Thoracic aorta (tissue), 2 donors: ENCODE measurements around the gene ADARB2. TPM values are rescaled to one million over a fixed set of nuclear protein-coding genes. Genes with fewer than 3 reads are reported as not detected.

Experiments used
- ATAC-seq: fragments of 150-250 bp; one replicate; pipeline ENCODE4 v1.8.0; 2017; ENCODE audit warnings: low read depth; ENCODE audit not compliant: insufficient number of reproducible peaks, low FRiP score
- DNase-seq: peaks from one replicate; pipeline ENCODE4 v3.0.0-alpha.2; 2020; ENCODE audit warnings: low spot score
- H3K27ac ChIP-seq, 2 donors: fragments of 200-600 bp; sonication (generic); 1 replicate in 1 of 2; 2 replicates in 1 of 2; pipeline ENCODE4 v1.5.1; 2016; ENCODE audit warnings: mild to moderate bottlenecking in 2 of 2, moderate library complexity in 2 of 2
- H3K27me3 ChIP-seq: fragments of 200-600 bp; sonication (generic); replicated peaks from 2 replicates; pipeline ENCODE4 v1.6.0; 2016; ENCODE audit warnings: mild to moderate bottlenecking; ENCODE audit not compliant: insufficient read depth
- H3K36me3 ChIP-seq: fragments of 200-600 bp; sonication (generic); one replicate; pipeline ENCODE4 v1.5.1; 2016
- H3K4me1 ChIP-seq, 2 donors: fragments of 200-600 bp; sonication (generic); 1 replicate in 1 of 2; 2 replicates in 1 of 2; pipeline versions ENCODE4 v1.5.1 to v1.6.0; 2016; ENCODE audit warnings: low read depth in 2 of 2, mild to moderate bottlenecking in 1 of 2; ENCODE audit not compliant: control insufficient read depth in 1 of 2
- H3K4me3 ChIP-seq: fragments of 200-600 bp; sonication (generic); 2 replicates; pipeline ENCODE4 v1.5.1; 2016; ENCODE audit warnings: mild to moderate bottlenecking
- H3K9me3 ChIP-seq: fragments of 200-600 bp; sonication (generic); 2 replicates; pipeline ENCODE4 v1.5.1; 2016
- total RNA-seq, 2 donors: library from RNA; depleted of rRNA; stranded (reverse); fragments of >200 nt; gene quantifications; one replicate each; pipeline versions ENCODE4 v1.1.0 to v1.2.3, GENCODE V29; 2016
- TF ChIP-seq, protein P1 (sequence below): fragments of 200-600 bp; sonication (generic); IDR thresholded peaks from one replicate; pipeline ENCODE4 v1.5.1; 2019; ENCODE audit warnings: antibody characterized with exemption

Gene ADARB2
- total RNA-seq, 2 donors from 2014 or later = 0.71 to 3.1 TPM

DNA sequence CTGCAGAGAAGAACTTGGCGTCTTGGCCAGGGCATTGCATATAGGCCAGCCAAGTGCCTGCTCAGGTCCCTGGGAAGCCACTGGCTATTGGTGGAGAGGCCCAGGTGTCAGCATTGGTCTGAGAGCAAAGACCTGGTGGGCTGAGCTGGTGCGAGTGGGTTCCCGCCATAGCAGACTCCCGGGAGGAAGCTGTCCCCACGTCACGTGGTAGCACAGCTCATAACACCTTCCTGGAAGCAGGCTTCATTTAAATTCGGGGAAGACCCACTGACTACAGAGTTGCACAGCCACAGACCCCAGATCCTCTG is 550.7 kb downstream of the ADARB2 start:
- H3K4me3 ChIP-seq = no peak overlapping the region
- ATAC-seq = no peak
- no peak for DNase-seq
- no peaks in the 10 kb centered on the region for H3K4me1 ChIP-seq
- no peak overlapping the region for H3K27ac ChIP-seq
- H3K36me3 ChIP-seq = no peaks in the 10 kb centered on the region
- TF ChIP-seq, protein P1, sequence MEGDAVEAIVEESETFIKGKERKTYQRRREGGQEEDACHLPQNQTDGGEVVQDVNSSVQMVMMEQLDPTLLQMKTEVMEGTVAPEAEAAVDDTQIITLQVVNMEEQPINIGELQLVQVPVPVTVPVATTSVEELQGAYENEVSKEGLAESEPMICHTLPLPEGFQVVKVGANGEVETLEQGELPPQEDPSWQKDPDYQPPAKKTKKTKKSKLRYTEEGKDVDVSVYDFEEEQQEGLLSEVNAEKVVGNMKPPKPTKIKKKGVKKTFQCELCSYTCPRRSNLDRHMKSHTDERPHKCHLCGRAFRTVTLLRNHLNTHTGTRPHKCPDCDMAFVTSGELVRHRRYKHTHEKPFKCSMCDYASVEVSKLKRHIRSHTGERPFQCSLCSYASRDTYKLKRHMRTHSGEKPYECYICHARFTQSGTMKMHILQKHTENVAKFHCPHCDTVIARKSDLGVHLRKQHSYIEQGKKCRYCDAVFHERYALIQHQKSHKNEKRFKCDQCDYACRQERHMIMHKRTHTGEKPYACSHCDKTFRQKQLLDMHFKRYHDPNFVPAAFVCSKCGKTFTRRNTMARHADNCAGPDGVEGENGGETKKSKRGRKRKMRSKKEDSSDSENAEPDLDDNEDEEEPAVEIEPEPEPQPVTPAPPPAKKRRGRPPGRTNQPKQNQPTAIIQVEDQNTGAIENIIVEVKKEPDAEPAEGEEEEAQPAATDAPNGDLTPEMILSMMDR = no peak
- H3K9me3 ChIP-seq = no peaks in the 10 kb centered on the region
- H3K27me3 ChIP-seq = no peaks in the 10 kb centered on the region

DNA sequence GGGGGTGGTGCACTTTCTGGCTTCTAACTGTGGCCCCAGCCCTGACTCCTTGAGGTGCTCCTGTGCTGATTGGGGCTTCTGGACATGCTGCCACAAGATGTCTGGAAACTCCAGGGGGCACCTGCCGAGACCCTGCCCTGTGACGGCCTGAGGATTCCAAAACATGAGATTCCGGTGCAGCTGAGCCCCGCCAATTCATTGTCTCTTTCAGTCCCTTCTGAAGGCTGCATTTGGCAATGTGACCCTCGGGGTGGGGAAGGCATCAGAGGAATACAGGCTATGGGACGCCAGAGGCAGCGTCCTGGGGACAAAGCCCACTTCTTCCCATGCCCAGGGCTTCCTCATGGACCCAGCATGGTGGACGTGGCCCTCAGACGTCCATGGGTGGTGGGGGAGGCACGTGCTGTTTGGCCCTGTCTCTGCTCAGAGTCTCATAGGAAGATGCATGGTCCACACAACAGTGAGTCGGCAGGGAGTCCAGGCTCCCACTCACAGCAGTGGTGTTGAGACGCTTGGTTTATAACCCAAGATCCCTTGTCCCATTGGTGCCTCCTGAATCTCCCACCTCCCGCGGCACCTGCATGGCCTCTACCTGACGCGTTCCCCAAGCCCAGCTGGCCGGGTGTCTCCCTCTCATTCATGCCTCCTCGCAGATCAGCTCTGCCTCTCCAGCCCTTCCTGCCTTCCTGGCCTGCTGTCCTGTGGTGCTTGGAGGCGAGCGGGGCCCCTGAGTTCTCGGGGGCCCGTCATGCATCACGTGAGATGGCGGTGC is 551.2 kb downstream of the ADARB2 start:
- Histone ChIP-seq H3K9me3 (no peaks in the 10 kb centered on the region), H3K27ac (no peak overlapping the region), H3K27me3 (no peaks in the 10 kb centered on the region), H3K36me3 (no peaks in the 10 kb centered on the region), H3K4me1 (no peaks in the 10 kb centered on the region), H3K4me3 (no peak overlapping the region)
- no peak for DNase-seq
- TF ChIP-seq, protein P1 = no peak
- no peak for ATAC-seq

GRCh38 chr10:1184541-1185430 is 552.5 kb downstream of the ADARB2 start:
- TF ChIP-seq, protein P1 = no peak
- ATAC-seq (no peak), DNase-seq (no peak)
- no peak overlapping the region for H3K27ac ChIP-seq
- H3K27me3 ChIP-seq = no peaks in the 10 kb centered on the region
- no peaks in the 10 kb centered on the region for H3K9me3 ChIP-seq
- no peak overlapping the region for H3K4me3 ChIP-seq
- H3K36me3 ChIP-seq = no peaks in the 10 kb centered on the region
- H3K4me1 ChIP-seq = no peaks in the 10 kb centered on the region

GRCh38 chr10:1183701-1184100 is 553.6 kb downstream of the ADARB2 start:
- no peak overlapping the region for H3K27ac ChIP-seq

DNA sequence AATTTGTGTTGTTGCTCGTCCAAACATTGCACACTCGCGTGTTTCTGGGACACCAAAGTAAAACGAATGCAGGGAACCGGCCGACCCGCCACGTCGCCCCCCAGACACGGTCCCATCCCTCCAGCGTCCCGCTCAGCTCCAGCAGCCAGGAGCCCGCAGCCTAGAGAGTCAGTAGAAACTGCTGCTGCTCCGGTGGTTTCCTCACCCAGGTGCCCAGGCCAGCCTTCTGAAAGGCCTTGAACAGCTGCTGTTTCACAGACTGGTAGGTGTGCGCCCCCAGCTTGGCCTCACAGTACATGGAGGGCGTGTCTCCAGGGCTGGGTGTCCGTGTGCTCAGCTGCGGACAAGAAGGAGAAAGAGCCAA is 554.3 kb downstream of the ADARB2 start:
- no peak for DNase-seq

More at GRCh38 chr10:1183701-1184100, 553.6 kb downstream of the ADARB2 start:
- TF ChIP-seq, protein P1 = no peak
- Histone ChIP-seq H3K4me3 (no peak overlapping the region), H3K36me3 (no peaks in the 10 kb centered on the region), H3K4me1 (no peaks in the 10 kb centered on the region), H3K27me3 (no peaks in the 10 kb centered on the region), H3K9me3 (no peaks in the 10 kb centered on the region)
- DNase-seq (no peak), ATAC-seq (no peak)

More for the DNA sequence above, 554.3 kb downstream of the ADARB2 start:
- no peaks in the 10 kb centered on the region for H3K9me3 ChIP-seq
- no peak overlapping the region for H3K27ac ChIP-seq
- TF ChIP-seq, protein P1 = no peak
- H3K4me1 ChIP-seq = no peaks in the 10 kb centered on the region
- no peak overlapping the region for H3K4me3 ChIP-seq
- no peaks in the 10 kb centered on the region for H3K27me3 ChIP-seq
- H3K36me3 ChIP-seq = no peaks in the 10 kb centered on the region
- ATAC-seq = no peak
